KMS-11 (cell line): ENCODE measurements around the gene MCUB.

ENCODE experiments used
- H2AFZ ChIP-seq: fragments of 200-600 bp; sonication (generic); 2 replicates; pipeline ENCODE4 v1.6.1; 2016; ENCODE audit warnings: antibody characterized with exemption, mixed run types, low read depth
- H3K27ac ChIP-seq: fragments of 200-600 bp; sonication (generic); 2 replicates; pipeline ENCODE4 v1.6.1; 2016; ENCODE audit warnings: mild to moderate bottlenecking, mixed run types
- H3K27me3 ChIP-seq: fragments of 200-600 bp; sonication (generic); 2 replicates; pipeline ENCODE4 v1.6.1; 2017; ENCODE audit warnings: mild to moderate bottlenecking, low read depth, mixed run types, moderate library complexity; ENCODE audit not compliant: insufficient read depth
- H3K36me3 ChIP-seq: fragments of 200-600 bp; sonication (generic); 2 replicates; pipeline ENCODE4 v1.6.1; 2017; ENCODE audit warnings: mild to moderate bottlenecking, mixed run types; ENCODE audit not compliant: insufficient read depth
- H3K4me1 ChIP-seq: fragments of 200-600 bp; sonication (generic); 2 replicates; pipeline ENCODE4 v1.6.1; 2016; ENCODE audit warnings: mild to moderate bottlenecking, low read depth, mixed run types; ENCODE audit not compliant: poor library complexity, severe bottlenecking
- H3K4me2 ChIP-seq: fragments of 200-600 bp; sonication (generic); 2 replicates; pipeline ENCODE4 v1.7.0; 2016; ENCODE audit warnings: mild to moderate bottlenecking, mixed run types
- H3K4me3 ChIP-seq: fragments of 200-600 bp; sonication (generic); IDR thresholded peaks from 2 replicates; pipeline ENCODE4 v1.6.1; 2017; ENCODE audit warnings: low read depth, low read length, mixed read lengths; ENCODE audit not compliant: insufficient read depth
- H3K79me2 ChIP-seq: fragments of 200-600 bp; sonication (generic); 2 replicates; pipeline ENCODE4 v1.6.1; 2016; ENCODE audit warnings: low read depth, mixed run types; ENCODE audit not compliant: insufficient read depth
- H3K9ac ChIP-seq: fragments of 200-600 bp; sonication (generic); 2 replicates; pipeline ENCODE4 v1.6.1; 2016; ENCODE audit warnings: mild to moderate bottlenecking, mixed run types
- H4K20me1 ChIP-seq: fragments of 200-600 bp; sonication (generic); 2 replicates; pipeline ENCODE4 v1.6.1; 2016; ENCODE audit warnings: mild to moderate bottlenecking, mixed run types; ENCODE audit not compliant: insufficient read depth
- TF ChIP-seq, protein P1 (sequence below): fragments of 200-600 bp; sonication (generic); conservative IDR thresholded peaks from 2 replicates; pipeline ENCODE4 v1.6.1; 2017; ENCODE audit warnings: low read depth, mild to moderate bottlenecking, antibody characterized with exemption, low read length, moderate library complexity, mixed read lengths

The MCUB gene

DNA sequence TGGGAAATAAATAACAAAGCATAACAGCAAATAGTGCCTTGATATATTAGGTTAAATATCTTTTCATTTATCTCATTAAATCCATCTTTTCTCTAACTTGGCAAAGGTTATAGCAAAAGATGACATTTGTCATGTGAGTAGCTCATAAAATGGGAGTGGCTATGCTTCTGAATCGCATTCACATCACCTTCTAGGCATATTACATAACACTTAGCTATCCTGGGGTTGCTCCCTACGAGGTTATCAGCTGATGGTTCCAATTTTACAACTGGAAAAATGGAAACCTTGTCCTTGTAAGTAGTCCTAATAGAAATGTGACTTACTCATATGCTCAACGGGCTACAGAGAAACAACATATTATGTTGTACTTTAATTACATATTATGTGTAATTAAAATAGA, 153.5 kb downstream of the MCUB start:
- H3K27me3 ChIP-seq = no peaks in the 10 kb centered on the region
- H3K36me3 ChIP-seq = no peaks in the 10 kb centered on the region
- no peak overlapping the region for H3K4me2 ChIP-seq
- no peak overlapping the region for H3K9ac ChIP-seq
- TF ChIP-seq, protein P1, sequence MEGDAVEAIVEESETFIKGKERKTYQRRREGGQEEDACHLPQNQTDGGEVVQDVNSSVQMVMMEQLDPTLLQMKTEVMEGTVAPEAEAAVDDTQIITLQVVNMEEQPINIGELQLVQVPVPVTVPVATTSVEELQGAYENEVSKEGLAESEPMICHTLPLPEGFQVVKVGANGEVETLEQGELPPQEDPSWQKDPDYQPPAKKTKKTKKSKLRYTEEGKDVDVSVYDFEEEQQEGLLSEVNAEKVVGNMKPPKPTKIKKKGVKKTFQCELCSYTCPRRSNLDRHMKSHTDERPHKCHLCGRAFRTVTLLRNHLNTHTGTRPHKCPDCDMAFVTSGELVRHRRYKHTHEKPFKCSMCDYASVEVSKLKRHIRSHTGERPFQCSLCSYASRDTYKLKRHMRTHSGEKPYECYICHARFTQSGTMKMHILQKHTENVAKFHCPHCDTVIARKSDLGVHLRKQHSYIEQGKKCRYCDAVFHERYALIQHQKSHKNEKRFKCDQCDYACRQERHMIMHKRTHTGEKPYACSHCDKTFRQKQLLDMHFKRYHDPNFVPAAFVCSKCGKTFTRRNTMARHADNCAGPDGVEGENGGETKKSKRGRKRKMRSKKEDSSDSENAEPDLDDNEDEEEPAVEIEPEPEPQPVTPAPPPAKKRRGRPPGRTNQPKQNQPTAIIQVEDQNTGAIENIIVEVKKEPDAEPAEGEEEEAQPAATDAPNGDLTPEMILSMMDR = no peak
- no peak overlapping the region for H2AFZ ChIP-seq
- no peak overlapping the region for H3K27ac ChIP-seq
- H3K4me1 ChIP-seq = peaks cover 26% of the 10 kb centered on the region
- H4K20me1 ChIP-seq = no peaks in the 10 kb centered on the region
- H3K4me3 ChIP-seq = no peak overlapping the region
- H3K79me2 ChIP-seq = no peaks in the 10 kb centered on the region

DNA sequence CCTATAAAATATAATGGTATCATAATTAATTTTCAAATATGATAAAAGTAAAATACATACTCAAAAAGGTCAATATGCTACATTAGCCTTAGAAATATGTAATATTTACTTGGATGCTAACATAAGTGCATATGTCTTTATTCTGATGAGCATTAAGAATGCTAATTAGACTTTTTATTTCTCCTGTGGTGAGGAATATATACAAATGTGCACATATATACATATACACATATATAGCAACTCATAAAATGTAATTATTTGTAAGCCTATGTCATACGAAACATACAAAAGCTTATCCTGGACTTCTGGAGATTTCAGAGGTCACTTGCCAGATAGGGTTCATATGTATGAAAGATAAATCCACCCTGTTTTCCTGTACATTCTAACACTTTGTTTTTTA, 158.7 kb downstream of the MCUB start:
- Histone ChIP-seq H3K4me2 (no peak overlapping the region), H3K4me1 (peaks cover 5% of the 10 kb centered on the region), H3K36me3 (no peaks in the 10 kb centered on the region), H3K4me3 (no peak overlapping the region), H3K27me3 (no peaks in the 10 kb centered on the region), H2AFZ (no peak overlapping the region), H3K27ac (no peak overlapping the region), H4K20me1 (no peaks in the 10 kb centered on the region), H3K79me2 (no peaks in the 10 kb centered on the region), H3K9ac (no peak overlapping the region)
- TF ChIP-seq, protein P1 = no peak

DNA sequence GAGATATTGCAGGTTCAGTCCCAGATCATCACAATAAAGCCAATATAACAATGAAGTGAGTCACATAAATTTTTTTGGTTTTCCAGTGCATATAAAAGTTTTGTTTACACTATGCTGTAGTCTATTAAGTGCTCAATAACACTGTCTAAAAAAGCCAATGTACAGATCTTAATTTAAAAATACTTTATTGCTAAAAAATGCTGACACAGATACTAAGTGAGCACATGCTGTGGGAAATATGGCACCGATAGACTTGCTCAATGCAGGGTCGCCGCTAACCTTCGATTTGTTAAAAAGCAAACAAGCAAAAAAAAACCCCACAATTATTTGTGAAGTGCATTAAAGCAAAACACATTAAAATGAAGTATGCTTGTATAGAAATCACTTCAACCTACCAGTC, 159.6 kb downstream of the MCUB start:
- Histone ChIP-seq H3K27me3 (no peaks in the 10 kb centered on the region), H3K4me3 (no peak overlapping the region)

DNA sequence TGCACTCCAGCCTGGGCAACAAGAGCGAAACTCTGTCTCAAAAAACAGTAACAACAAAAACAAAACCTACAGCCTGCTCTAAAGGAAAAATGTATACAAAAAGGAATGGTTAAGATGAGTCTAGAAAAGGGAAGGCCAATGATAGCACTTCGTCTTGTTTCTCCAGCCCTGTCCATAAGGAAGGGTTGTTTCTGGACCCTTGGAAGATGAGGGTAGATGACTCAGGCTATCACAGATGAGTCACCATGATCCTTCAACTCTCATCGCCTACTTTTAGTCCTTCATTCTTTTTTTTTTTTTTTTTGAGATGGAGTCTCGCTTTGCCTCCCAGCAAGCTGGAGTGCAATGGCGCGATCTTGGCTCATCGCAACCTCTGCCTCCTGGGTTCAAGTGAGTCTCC, 161.0 kb downstream of the MCUB start:
- TF ChIP-seq, protein P1 = no peak
- H3K27ac ChIP-seq = no peak overlapping the region
- H3K36me3 ChIP-seq = no peaks in the 10 kb centered on the region
- H3K4me1 ChIP-seq = peaks cover 1% of the 10 kb centered on the region
- H3K4me3 ChIP-seq = no peak overlapping the region
- H3K27me3 ChIP-seq = no peaks in the 10 kb centered on the region
- H3K4me2 ChIP-seq = no peak overlapping the region
- no peak overlapping the region for H2AFZ ChIP-seq
- no peaks in the 10 kb centered on the region for H3K79me2 ChIP-seq
- H3K9ac ChIP-seq = no peak overlapping the region
- H4K20me1 ChIP-seq = no peaks in the 10 kb centered on the region

More for the DNA sequence above, 159.6 kb downstream of the MCUB start:
- no peak overlapping the region for H3K27ac ChIP-seq
- no peak overlapping the region for H2AFZ ChIP-seq
- H4K20me1 ChIP-seq = no peaks in the 10 kb centered on the region
- TF ChIP-seq, protein P1 = no peak
- no peaks in the 10 kb centered on the region for H3K79me2 ChIP-seq
- peaks cover 5% of the 10 kb centered on the region for H3K4me1 ChIP-seq
- H3K4me2 ChIP-seq = no peak overlapping the region
- H3K9ac ChIP-seq = no peak overlapping the region
- no peaks in the 10 kb centered on the region for H3K36me3 ChIP-seq
